ENCODE measurements around the gene OARD1. TPM values are rescaled to one million over a fixed set of nuclear protein-coding genes. Genes with fewer than 3 reads are reported as not detected.
"Not testable (repeated sequence)": the region's sequence is repeated elsewhere in the genome, so short reads cannot be mapped to it uniquely, and the experiment has no call there.

Gene OARD1
- total RNA-seq, 1 experiment from 2014 or later, result 33.7 TPM

DNA sequence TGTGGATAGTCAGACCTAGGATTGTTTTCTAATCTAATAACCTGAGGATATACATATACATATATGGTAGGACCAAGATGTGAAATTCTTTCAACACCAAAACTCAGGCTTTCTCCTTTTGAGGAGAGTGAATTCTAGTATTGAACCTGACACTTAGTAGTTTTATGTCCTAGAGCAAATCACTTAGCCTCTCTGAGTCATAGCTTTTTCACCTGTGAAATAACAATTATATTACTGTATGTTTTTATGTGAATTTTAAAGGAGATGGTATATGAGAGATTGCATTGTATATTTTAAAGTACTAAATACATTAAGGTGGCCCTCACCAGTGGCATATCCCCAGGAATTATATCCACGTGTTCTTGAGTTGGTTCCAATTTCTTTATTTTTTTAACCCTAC is 47.4 kb upstream of the OARD1 start (continued):
- TF ChIP-seq TEAD1 (CRISPR knock-in tag; IDR thresholded peaks at IDR 0.05), result no peak

DNA sequence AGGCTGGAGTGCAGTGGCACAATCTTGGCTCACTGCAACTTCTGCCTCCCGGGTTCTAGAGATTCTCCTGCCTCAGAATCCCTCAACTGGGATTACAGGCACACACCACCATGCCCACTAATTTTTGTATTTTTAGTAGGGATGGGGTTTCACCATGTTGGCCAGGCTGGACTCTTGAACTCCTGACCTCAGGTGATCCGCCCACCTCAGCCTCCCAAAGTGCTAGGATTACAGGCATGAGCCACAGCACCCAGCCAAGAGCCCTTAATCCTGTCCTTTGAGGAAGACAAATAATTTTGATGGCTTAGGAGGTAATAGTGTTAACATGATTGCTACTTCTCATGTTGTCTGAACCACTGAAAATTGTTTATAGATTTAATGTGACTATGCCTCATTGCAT is 42.9 kb upstream of the OARD1 start:
- CTCF ChIA-PET; ATAC-seq; H3K36me3 Mint-ChIP-seq; H3K9me3 Mint-ChIP-seq; POLR2A ChIA-PET; H3K27me3 Mint-ChIP-seq (ENCODE audit: low read depth); H3K4me3 Mint-ChIP-seq; H3K27ac Mint-ChIP-seq; H3K4me1 Mint-ChIP-seq; DNase-seq (ENCODE audit: low spot score): not testable (repeated sequence)

DNA sequence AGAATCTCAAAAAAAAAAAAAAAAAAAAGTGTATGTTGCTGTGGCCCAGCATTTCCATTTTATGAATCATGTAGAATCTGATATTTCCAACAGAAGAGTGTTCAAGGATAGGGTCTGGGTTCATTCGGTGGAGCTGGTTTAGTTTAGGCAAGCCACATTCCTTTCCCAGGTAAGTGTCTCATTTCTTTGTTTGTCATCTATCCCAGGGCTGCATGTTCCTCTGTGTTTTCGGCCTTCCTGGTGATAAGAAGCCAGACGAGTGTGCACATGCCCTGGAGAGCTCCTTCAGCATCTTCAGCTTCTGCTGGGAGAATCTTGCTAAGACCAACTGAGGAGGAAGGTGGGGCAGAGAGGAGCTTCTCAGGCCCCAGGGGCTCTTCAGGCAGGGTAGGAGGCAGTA is 38.9 kb upstream of the OARD1 start:
- CTCF ChIA-PET, result interaction anchor here (0.7 to 2.6 kb wide), 4 partner anchors 10 to 81 kb away, joined by 4 to 6 read pairs (median 6); no protein-coding TSS in a partner anchor
- ATAC-seq (no peak), DNase-seq (ENCODE audit: low spot score) (no peak)
- no peaks in the 10 kb centered on the region for H3K27me3 Mint-ChIP-seq (ENCODE audit: low read depth)
- POLR2A ChIA-PET, result interaction anchor here (0.7 kb wide), 1 partner anchor 63 kb away, joined by 4 read pairs; no protein-coding TSS in a partner anchor
- H3K9me3 Mint-ChIP-seq, result no peaks in the 10 kb centered on the region
- no peaks in the 10 kb centered on the region for H3K4me1 Mint-ChIP-seq
- no peak overlapping the region for H3K4me3 Mint-ChIP-seq
- H3K36me3 Mint-ChIP-seq, result no peaks in the 10 kb centered on the region
- no peak for TF ChIP-seq PRRX2 (CRISPR knock-in tag; IDR thresholded peaks at IDR 0.05)
- TF ChIP-seq, protein P1, sequence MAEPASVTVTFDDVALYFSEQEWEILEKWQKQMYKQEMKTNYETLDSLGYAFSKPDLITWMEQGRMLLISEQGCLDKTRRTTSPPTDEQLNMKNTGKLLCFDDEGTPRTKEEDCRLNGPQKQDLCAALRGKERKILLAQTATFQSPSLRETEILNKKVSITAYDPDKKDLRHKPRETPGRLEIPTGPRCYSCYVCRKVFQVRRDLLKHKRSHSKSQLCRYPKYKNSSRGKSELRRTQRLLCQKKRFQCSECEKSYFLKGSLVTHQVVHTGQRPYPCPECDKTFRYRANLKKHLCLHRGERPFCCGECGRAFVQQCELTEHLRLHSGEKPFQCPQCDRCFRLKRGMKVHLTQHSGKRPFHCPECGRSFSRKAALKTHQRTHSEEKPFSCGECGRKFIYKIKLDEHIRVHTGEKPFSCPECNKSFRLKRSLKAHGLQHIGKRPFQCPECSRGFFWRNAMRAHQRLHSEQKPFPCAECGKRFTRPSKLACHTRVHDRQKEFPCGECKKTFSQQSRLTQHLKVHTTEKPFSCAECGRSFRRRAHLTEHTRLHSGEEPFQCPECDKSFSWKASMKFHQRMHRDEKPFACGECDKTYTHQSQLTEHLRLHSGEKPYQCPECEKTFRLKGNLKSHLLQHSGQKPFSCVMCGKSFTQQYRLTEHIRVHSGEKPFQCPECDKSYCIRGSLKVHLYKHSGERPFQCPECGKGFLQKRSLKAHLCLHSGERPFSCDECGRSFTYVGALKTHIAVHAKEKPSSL (CRISPR knock-in tag; conservative IDR thresholded peaks at IDR 0.05), result no peak
- no peak for TF ChIP-seq HMGA2 (CRISPR knock-in tag; IDR thresholded peaks at IDR 0.05)
- no peak for TF ChIP-seq MYBL2 (CRISPR knock-in tag; IDR thresholded peaks at IDR 0.05)
- TF ChIP-seq, protein P2, sequence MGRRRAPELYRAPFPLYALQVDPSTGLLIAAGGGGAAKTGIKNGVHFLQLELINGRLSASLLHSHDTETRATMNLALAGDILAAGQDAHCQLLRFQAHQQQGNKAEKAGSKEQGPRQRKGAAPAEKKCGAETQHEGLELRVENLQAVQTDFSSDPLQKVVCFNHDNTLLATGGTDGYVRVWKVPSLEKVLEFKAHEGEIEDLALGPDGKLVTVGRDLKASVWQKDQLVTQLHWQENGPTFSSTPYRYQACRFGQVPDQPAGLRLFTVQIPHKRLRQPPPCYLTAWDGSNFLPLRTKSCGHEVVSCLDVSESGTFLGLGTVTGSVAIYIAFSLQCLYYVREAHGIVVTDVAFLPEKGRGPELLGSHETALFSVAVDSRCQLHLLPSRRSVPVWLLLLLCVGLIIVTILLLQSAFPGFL (CRISPR knock-in tag; IDR thresholded peaks at IDR 0.05; ENCODE audit: borderline replicate concordance), result no peak
- no peak for TF ChIP-seq JAZF1 (CRISPR knock-in tag; IDR thresholded peaks at IDR 0.05)
- TF ChIP-seq, protein P3, sequence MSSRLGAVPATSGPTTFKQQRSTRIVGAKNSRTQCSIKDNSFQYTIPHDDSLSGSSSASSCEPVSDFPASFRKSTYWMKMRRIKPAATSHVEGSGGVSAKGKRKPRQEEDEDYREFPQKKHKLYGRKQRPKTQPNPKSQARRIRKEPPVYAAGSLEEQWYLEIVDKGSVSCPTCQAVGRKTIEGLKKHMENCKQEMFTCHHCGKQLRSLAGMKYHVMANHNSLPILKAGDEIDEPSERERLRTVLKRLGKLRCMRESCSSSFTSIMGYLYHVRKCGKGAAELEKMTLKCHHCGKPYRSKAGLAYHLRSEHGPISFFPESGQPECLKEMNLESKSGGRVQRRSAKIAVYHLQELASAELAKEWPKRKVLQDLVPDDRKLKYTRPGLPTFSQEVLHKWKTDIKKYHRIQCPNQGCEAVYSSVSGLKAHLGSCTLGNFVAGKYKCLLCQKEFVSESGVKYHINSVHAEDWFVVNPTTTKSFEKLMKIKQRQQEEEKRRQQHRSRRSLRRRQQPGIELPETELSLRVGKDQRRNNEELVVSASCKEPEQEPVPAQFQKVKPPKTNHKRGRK (CRISPR knock-in tag; IDR thresholded peaks at IDR 0.05; ENCODE audit: borderline replicate concordance), result no peak
- TF ChIP-seq, protein P4, sequence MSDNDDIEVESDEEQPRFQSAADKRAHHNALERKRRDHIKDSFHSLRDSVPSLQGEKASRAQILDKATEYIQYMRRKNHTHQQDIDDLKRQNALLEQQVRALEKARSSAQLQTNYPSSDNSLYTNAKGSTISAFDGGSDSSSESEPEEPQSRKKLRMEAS (CRISPR knock-in tag; IDR thresholded peaks at IDR 0.05), result no peak
- no peak for TF ChIP-seq TP53 (CRISPR knock-in tag; IDR thresholded peaks at IDR 0.05)
- TF ChIP-seq, protein P5, sequence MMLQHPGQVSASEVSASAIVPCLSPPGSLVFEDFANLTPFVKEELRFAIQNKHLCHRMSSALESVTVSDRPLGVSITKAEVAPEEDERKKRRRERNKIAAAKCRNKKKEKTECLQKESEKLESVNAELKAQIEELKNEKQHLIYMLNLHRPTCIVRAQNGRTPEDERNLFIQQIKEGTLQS (CRISPR knock-in tag; conservative IDR thresholded peaks at IDR 0.05), result no peak
- no peak for TF ChIP-seq NFYB (CRISPR knock-in tag; conservative IDR thresholded peaks at IDR 0.05; ENCODE audit: low read depth)
- TF ChIP-seq TEAD4 (CRISPR knock-in tag; IDR thresholded peaks at IDR 0.05), result no peak
- TF ChIP-seq ATF1 (CRISPR knock-in tag; IDR thresholded peaks at IDR 0.05), result no peak
- TF ChIP-seq, protein P6, sequence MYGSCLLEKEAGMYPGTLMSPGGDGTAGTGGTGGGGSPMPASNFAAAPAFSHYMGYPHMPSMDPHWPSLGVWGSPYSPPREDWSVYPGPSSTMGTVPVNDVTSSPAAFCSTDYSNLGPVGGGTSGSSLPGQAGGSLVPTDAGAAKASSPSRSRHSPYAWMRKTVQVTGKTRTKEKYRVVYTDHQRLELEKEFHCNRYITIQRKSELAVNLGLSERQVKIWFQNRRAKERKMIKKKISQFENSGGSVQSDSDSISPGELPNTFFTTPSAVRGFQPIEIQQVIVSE (CRISPR knock-in tag; IDR thresholded peaks at IDR 0.05; ENCODE audit: borderline replicate concordance), result no peak
- TF ChIP-seq, protein P7, sequence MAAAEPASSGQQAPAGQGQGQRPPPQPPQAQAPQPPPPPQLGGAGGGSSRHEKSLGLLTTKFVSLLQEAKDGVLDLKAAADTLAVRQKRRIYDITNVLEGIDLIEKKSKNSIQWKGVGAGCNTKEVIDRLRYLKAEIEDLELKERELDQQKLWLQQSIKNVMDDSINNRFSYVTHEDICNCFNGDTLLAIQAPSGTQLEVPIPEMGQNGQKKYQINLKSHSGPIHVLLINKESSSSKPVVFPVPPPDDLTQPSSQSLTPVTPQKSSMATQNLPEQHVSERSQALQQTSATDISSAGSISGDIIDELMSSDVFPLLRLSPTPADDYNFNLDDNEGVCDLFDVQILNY (CRISPR knock-in tag; IDR thresholded peaks at IDR 0.05), result no peak
- TF ChIP-seq IRF2 (CRISPR knock-in tag; IDR thresholded peaks at IDR 0.05; ENCODE audit: borderline replicate concordance, low read depth), result no peak
- no peak for TF ChIP-seq ZNF671 (CRISPR knock-in tag; IDR thresholded peaks at IDR 0.05)
- no peak for TF ChIP-seq NFE2L1 (CRISPR knock-in tag; IDR thresholded peaks at IDR 0.05)
- no peak for TF ChIP-seq NR2C2 (CRISPR knock-in tag; IDR thresholded peaks at IDR 0.05)
- H3K27ac Mint-ChIP-seq, result no peak overlapping the region

Measured in WTC11 (cell line).